Measurements from ENCODE around the gene EIF2AK3. TPM values are rescaled to one million over a fixed set of nuclear protein-coding genes. Genes with fewer than 3 reads are reported as not detected.

The EIF2AK3 gene
- 38.4 to 51.6 TPM (median 44.1 TPM) in 5 replicates for total RNA-seq (2022; extraction: Qiagen RNA extraction)

GRCh38 chr2:88627055-88627855 lies at the start of gene EIF2AK3:
Gene EIF2AK3, minus strand, starts transcription at chr2:88627464. Its CDS starts 190 bp downstream, at chr2:88627274.

Other genes with a start within 250 kb of the EIF2AK3 start
- gene FOXI3, start 174.8 kb downstream of the EIF2AK3 start, total RNA-seq (2022; extraction: Qiagen RNA extraction), result 0.03 to 0.05 TPM (median 0.04 TPM) in 3 of 5 replicates, not detected in the others
- 25.3 to 28.0 TPM (median 25.7 TPM) in 5 replicates for gene RPIA, start 64.2 kb upstream of the EIF2AK3 start, total RNA-seq (2022; extraction: Qiagen RNA extraction)